Duodenal mucosa (tissue), 2 donors: Measurements from ENCODE around the gene CLDN34.

ENCODE experiments used
- H3K27ac ChIP-seq: one replicate; pipeline ENCODE4 v1.7.0; 2013; ENCODE audit warnings: low read depth, low read length
- H3K27me3 ChIP-seq, 2 donors: one replicate each; pipeline ENCODE4 v1.7.0; 2013; ENCODE audit warnings: low read length in 2 of 2, control low read depth in 1 of 2; ENCODE audit not compliant: insufficient read depth in 2 of 2, control insufficient read depth in 1 of 2
- H3K36me3 ChIP-seq, 2 donors: one replicate each; pipeline ENCODE4 v1.7.0; 2013; ENCODE audit warnings: low read length in 2 of 2, control low read depth in 1 of 2; ENCODE audit not compliant: insufficient read depth in 2 of 2, control insufficient read depth in 1 of 2
- H3K4me1 ChIP-seq, 2 donors: one replicate each; pipeline ENCODE4 v1.7.0; 2013; ENCODE audit warnings: low read length in 2 of 2, control low read depth in 1 of 2; ENCODE audit not compliant: insufficient read depth in 2 of 2, control insufficient read depth in 1 of 2
- H3K4me3 ChIP-seq, 2 donors: one replicate each; pipeline ENCODE4 v1.7.0; 2013; ENCODE audit warnings: low read length in 2 of 2, low read depth in 1 of 2
- H3K9ac ChIP-seq, 2 donors: one replicate each; pipeline ENCODE4 v1.7.0; 2013; ENCODE audit warnings: low read length in 2 of 2, low read depth in 1 of 2
- H3K9me3 ChIP-seq, 2 donors: one replicate each; pipeline ENCODE4 v1.7.0; 2013; ENCODE audit warnings: low read length in 2 of 2, control low read depth in 1 of 2; ENCODE audit not compliant: control insufficient read depth in 1 of 2

Gene CLDN34

DNA sequence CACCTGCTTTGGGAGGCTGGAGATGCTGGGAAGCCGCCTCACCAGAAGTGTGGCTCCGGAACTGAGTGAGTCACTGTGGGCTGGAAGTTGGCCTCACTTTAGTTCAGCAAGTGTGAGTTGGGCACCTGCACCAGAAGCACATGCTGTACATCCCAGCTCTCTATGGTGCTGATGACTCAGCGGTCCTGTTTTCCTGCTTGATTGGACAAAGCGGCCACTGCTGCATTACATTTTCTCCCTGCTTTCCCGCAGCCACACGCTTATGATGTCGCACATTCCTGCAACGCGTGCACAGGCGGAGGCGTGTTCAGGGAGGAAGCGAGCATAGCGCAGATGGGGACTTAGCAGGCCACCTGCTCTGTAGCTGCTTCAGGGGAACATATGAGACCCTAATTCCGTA lies 26.7 kb upstream of the CLDN34 start:
- Histone ChIP-seq H3K4me1 (no peaks in the 10 kb centered on the region), H3K27ac (no peak overlapping the region), H3K9ac (no peak overlapping the region), H3K36me3 (peaks cover 0 to 3% of the 10 kb centered on the region in 2 donors), H3K4me3 (no peak overlapping the region), H3K9me3 (no peaks in the 10 kb centered on the region), H3K27me3 (no peaks in the 10 kb centered on the region)

- Histone ChIP-seq H3K9ac (no peak overlapping the region), H3K4me3 (no peak overlapping the region), H3K9me3 (no peaks in the 10 kb centered on the region), H3K27me3 (no peaks in the 10 kb centered on the region), H3K36me3 (peaks cover 0 to 3% of the 10 kb centered on the region in 2 donors), H3K27ac (no peak overlapping the region), H3K4me1 (no peaks in the 10 kb centered on the region)
Measured at GRCh38 chrX:9942086-9942485, 25.1 kb upstream of the CLDN34 start.

DNA sequence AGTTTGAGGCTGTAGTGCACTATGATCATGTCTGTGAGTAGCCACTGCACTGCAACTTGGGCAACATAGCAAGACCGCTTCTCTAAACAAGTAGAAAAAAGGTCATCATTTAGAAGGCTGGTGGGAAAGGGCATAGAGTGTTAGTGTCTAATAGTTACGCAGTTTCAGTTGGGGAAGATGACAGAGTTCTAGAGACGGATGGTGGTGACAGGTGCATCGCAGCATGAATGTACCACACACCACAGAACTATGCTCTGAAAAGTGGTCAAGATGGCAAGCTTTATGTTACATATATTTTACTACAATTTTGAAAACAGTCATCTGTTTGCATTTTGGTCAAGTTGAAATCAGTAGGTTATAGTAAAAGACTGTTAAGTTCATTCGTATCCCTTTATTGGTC lies 23.7 kb upstream of the CLDN34 start:
- H3K9ac ChIP-seq = no peak overlapping the region
- H3K27ac ChIP-seq = no peak overlapping the region
- H3K27me3 ChIP-seq = no peaks in the 10 kb centered on the region
- H3K4me3 ChIP-seq = no peak overlapping the region
- peaks cover 0 to 3% of the 10 kb centered on the region in 2 donors for H3K36me3 ChIP-seq
- H3K4me1 ChIP-seq = no peaks in the 10 kb centered on the region
- no peaks in the 10 kb centered on the region for H3K9me3 ChIP-seq

GRCh38 chrX:9947131-9947794 lies 19.9 kb upstream of the CLDN34 start:
- no peaks in the 10 kb centered on the region for H3K27me3 ChIP-seq
- H3K4me1 ChIP-seq = no peaks in the 10 kb centered on the region
- no peak overlapping the region for H3K9ac ChIP-seq
- H3K27ac ChIP-seq = no peak overlapping the region
- H3K36me3 ChIP-seq = no peaks in the 10 kb centered on the region
- H3K9me3 ChIP-seq = no peaks in the 10 kb centered on the region
- H3K4me3 ChIP-seq = no peak overlapping the region

DNA sequence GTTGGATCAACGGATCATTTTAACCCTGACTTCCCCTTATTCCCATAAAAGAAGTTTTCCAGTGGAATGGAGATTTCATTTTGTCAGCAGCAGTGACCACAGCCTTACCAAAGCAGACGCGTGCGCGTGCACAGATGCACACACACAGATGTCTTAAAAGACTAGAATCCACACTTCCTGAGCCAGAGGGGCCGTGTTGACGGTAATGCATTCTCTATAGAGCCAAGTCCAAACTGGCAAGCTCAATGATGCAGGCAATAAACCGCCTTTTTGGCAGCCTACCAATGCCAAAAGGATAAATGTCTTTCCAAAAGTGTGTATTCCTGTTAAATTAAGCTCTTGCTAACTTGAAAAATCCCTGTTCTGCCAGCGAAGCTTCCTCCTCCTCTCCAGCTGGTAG lies 18.8 kb upstream of the CLDN34 start:
- H3K4me3 ChIP-seq = no peak overlapping the region
- H3K9ac ChIP-seq = no peak overlapping the region
- H3K36me3 ChIP-seq = no peaks in the 10 kb centered on the region
- no peak overlapping the region for H3K27ac ChIP-seq
- H3K4me1 ChIP-seq = no peaks in the 10 kb centered on the region
- H3K27me3 ChIP-seq = no peaks in the 10 kb centered on the region
- no peaks in the 10 kb centered on the region for H3K9me3 ChIP-seq

GRCh38 chrX:9952300-9952699 lies 14.9 kb upstream of the CLDN34 start:
- Histone ChIP-seq H3K36me3 (no peaks in the 10 kb centered on the region), H3K4me3 (no peak overlapping the region), H3K27me3 (no peaks in the 10 kb centered on the region), H3K9me3 (no peaks in the 10 kb centered on the region), H3K4me1 (no peaks in the 10 kb centered on the region), H3K27ac (no peak overlapping the region), H3K9ac (no peak overlapping the region)

GRCh38 chrX:9953396-9953795 lies 13.8 kb upstream of the CLDN34 start:
- H3K27me3 ChIP-seq = no peaks in the 10 kb centered on the region
- no peak overlapping the region for H3K9ac ChIP-seq
- no peak overlapping the region for H3K27ac ChIP-seq
- H3K4me3 ChIP-seq = no peak overlapping the region
- H3K4me1 ChIP-seq = no peaks in the 10 kb centered on the region
- no peaks in the 10 kb centered on the region for H3K9me3 ChIP-seq
- H3K36me3 ChIP-seq = no peaks in the 10 kb centered on the region

DNA sequence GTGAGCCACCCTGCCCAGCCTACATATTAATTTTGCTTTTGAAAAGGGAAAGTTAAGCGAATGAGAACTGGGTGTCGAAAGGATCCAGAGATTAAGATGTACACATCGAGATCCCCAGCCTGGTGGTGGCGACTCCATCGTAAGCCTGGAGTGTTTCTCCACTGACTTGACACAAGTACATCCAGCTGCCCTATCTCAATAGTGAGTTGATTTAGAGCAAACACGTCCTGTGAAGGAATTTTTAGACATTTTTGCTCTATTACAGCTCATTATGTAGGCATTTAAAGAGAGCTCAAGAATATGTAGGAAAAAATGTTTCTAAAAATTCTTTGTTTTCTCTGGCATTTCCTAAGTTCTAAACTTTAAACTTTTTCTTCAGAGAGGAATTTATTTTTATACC lies 11.7 kb upstream of the CLDN34 start:
- Histone ChIP-seq H3K36me3 (no peaks in the 10 kb centered on the region), H3K4me3 (no peak overlapping the region), H3K9me3 (no peaks in the 10 kb centered on the region), H3K27me3 (no peaks in the 10 kb centered on the region), H3K27ac (no peak overlapping the region), H3K4me1 (no peaks in the 10 kb centered on the region), H3K9ac (no peak overlapping the region)

DNA sequence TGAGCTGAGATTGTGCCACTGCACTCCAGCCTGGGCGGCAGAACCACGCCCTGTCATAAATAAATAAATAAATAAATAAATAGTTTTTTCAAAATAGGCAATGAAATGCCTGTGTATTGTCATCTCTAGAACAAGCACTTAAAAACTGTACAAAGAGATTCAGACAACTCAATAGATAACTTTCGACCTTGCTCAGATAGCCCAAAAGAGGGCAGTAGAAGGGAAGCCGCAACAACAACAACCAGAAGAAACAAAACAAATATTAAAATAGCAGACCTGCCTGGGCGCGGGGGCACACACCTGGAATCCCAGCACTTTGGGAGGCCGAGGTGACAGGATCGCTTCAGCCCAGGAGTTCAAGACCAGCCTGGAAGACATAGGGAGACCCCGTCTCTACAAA lies 9.4 kb upstream of the CLDN34 start:
- no peak overlapping the region for H3K9ac ChIP-seq
- H3K27ac ChIP-seq = no peak overlapping the region

GRCh38 chrX:9958183-9958582 lies 9.0 kb upstream of the CLDN34 start:
- H3K9ac ChIP-seq = no peak overlapping the region
- no peaks in the 10 kb centered on the region for H3K4me1 ChIP-seq
- H3K27me3 ChIP-seq = no peaks in the 10 kb centered on the region
- H3K4me3 ChIP-seq = no peak overlapping the region
- H3K9me3 ChIP-seq = no peaks in the 10 kb centered on the region
- H3K36me3 ChIP-seq = no peaks in the 10 kb centered on the region
- no peak overlapping the region for H3K27ac ChIP-seq

More for the DNA sequence above, 9.4 kb upstream of the CLDN34 start:
- H3K9me3 ChIP-seq = no peaks in the 10 kb centered on the region
- H3K4me1 ChIP-seq = no peaks in the 10 kb centered on the region
- no peaks in the 10 kb centered on the region for H3K36me3 ChIP-seq
- no peak overlapping the region for H3K4me3 ChIP-seq
- no peaks in the 10 kb centered on the region for H3K27me3 ChIP-seq

DNA sequence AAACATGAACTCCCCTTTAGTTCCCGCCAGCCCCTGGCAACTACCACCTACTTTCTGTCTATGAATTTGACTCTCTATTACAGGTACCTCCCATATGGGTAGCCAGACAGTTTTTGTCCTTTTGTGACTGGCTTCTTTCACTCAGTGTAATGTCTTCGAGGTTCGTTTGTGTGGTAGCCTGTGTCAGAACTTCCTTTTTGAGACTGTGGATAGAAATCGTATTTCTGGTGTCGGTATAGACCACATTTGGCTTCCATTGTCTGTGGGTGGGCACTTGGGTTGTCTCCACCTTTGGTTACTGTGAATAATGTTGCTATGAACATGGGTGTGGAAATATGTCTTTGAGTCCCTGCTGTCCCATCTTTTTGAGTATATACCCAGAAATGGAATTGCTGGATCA lies 5.4 kb upstream of the CLDN34 start:
- Histone ChIP-seq H3K36me3 (no peaks in the 10 kb centered on the region), H3K27ac (no peak overlapping the region), H3K9ac (no peak overlapping the region)

More for the DNA sequence above, 5.4 kb upstream of the CLDN34 start:
- H3K4me3 ChIP-seq = no peak overlapping the region
- no peaks in the 10 kb centered on the region for H3K27me3 ChIP-seq
- no peaks in the 10 kb centered on the region for H3K9me3 ChIP-seq
- no peaks in the 10 kb centered on the region for H3K4me1 ChIP-seq
